Uterus (tissue), 2 donors: ENCODE results near the gene CREB5.

Experiments
- POLR2A ChIP-seq, 2 donors: fragments of 450-650 bp; IDR thresholded peaks; one replicate each; pipeline ENCODE4 v1.6.1; 2016; ENCODE audit warnings: antibody characterized with exemption in 2 of 2, mild to moderate bottlenecking in 1 of 2, moderate library complexity in 1 of 2
- TF ChIP-seq, protein P1 (sequence below), 4 experiments: fragments of 200-600 bp in 2 of 4; fragments of 450-650 bp in 2 of 4; sonication (generic) in 2 of 4; IDR thresholded peaks; one replicate each; pipeline ENCODE4 v1.5.1; 2016 to 2019; ENCODE audit warnings: antibody characterized with exemption in 4 of 4, mild to moderate bottlenecking in 2 of 4, moderate library complexity in 1 of 4

DNA sequence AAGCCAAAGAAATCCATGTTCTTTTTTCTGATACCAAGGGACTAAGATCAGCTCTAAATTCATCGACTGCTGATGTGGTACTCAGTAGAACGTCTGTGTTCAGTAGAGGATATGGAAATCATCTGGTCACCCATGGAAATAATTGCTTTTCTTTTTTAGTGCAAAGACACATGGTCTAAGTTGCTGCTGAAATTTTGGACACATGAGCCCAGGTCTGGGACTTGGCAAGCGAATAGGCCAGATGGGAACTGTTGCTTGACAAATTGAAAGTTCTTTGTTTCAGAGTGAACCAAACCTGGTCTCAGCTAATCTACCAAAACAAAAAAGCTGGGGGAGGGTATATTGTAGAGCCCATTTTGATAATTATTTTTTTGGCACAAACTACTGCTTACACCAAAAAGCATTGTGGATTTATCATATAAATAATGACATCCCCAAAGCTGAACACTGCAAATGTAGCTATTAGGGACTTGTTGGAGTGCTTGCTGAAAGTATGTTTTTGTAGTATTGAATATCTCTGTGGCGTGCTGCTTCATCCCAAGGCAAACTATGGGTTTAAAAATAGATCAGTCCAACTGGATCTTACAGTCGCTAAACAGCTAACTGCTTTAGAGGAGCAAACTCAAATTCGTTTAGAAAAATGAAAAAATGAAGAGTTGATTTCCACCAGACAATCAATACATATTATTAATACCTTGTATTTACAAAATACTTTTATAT is 401.1 kb downstream of the CREB5 start:
- TF ChIP-seq, protein P1, sequence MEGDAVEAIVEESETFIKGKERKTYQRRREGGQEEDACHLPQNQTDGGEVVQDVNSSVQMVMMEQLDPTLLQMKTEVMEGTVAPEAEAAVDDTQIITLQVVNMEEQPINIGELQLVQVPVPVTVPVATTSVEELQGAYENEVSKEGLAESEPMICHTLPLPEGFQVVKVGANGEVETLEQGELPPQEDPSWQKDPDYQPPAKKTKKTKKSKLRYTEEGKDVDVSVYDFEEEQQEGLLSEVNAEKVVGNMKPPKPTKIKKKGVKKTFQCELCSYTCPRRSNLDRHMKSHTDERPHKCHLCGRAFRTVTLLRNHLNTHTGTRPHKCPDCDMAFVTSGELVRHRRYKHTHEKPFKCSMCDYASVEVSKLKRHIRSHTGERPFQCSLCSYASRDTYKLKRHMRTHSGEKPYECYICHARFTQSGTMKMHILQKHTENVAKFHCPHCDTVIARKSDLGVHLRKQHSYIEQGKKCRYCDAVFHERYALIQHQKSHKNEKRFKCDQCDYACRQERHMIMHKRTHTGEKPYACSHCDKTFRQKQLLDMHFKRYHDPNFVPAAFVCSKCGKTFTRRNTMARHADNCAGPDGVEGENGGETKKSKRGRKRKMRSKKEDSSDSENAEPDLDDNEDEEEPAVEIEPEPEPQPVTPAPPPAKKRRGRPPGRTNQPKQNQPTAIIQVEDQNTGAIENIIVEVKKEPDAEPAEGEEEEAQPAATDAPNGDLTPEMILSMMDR (IDR thresholded peaks at IDR 0.05) = no peak
- TF ChIP-seq POLR2A (IDR thresholded peaks at IDR 0.05) = no peak
